ENCODE measurements around the gene RBMS2.

RBMS2 gene

GRCh38 chr12:56522411-56523193 is 982 bp downstream of the RBMS2 start:
- H3K27ac ChIP-seq = peak overlapping the region; percentile 73
- TF ChIP-seq, protein P1, sequence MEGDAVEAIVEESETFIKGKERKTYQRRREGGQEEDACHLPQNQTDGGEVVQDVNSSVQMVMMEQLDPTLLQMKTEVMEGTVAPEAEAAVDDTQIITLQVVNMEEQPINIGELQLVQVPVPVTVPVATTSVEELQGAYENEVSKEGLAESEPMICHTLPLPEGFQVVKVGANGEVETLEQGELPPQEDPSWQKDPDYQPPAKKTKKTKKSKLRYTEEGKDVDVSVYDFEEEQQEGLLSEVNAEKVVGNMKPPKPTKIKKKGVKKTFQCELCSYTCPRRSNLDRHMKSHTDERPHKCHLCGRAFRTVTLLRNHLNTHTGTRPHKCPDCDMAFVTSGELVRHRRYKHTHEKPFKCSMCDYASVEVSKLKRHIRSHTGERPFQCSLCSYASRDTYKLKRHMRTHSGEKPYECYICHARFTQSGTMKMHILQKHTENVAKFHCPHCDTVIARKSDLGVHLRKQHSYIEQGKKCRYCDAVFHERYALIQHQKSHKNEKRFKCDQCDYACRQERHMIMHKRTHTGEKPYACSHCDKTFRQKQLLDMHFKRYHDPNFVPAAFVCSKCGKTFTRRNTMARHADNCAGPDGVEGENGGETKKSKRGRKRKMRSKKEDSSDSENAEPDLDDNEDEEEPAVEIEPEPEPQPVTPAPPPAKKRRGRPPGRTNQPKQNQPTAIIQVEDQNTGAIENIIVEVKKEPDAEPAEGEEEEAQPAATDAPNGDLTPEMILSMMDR (conservative IDR thresholded peaks at IDR 0.05) = no peak

DNA sequence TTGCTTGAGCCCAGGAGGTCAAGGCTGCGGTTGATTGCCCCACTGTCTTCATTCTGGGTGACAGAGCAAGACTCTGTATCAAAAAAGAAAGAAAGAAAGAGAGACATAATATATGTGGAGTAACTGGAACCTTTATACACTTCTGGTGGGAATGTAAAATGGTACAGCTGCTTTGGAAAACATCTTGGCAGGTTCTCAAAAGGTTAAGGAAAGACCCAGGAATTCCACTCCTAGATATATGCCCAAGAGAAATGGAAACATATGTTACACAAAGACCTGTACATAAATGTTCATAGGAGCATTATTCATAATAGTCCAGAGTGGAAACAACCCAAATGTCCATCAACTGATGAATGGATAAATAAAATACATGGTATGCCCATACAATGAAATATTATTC is 7.2 kb downstream of the RBMS2 start:
- H3K27ac ChIP-seq = no peak overlapping the region
- TF ChIP-seq, protein P1 (conservative IDR thresholded peaks at IDR 0.05) = no peak

DNA sequence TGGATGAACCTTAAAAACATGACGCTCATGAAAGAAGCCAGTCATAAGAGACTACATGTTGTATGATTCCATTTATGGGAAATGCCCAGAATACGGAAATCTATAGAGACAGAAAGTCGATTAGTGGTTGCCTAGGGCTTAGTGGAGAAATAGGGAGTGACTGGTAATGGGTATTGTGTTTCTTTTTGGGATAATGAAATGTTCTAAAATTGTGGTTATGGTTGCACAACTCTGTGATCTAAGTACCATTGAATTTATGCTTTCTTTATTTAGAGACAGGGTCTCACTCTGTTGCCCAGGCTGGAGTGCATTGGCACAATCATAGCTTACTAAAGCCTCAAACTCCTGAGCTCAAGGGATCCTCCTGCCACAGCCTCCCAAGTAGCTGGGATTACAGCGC is 8.0 kb downstream of the RBMS2 start:
- H3K27ac ChIP-seq = no peak overlapping the region

DNA sequence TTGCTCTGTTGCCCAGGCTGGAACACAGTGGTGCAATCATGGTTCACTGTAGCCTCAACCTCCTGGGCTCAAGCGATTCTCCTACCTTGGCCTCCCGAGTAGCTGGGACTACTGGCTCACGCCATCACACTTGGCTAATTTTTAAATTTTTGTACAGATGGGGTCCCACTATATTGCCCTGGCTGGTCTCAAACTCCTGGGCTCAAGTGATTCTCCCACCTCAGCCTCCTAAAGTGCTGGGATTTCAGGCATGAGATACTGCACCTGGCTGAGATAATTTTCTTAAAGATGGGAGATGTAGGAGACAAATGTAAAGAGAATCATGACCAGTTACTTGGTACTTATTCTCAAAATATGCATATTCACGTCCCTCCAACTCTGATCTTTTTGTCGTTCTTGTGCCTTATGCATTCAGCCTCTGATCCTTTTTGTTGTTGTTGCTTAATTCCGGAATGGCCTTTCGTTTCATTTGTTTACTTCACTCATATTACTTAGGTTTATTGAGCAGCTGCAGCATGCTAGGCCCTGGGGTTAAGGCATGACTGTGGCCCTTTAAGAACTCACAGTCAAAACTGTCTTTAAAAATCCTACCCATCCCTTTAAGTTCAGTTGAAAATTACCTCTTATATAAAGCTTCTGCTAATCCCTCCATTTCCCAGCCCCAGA is 8.9 kb downstream of the RBMS2 start:
- TF ChIP-seq, protein P1 (conservative IDR thresholded peaks at IDR 0.05) = no peak
- no peak overlapping the region for H3K27ac ChIP-seq

More for the DNA sequence above, 8.0 kb downstream of the RBMS2 start:
- TF ChIP-seq, protein P1 (conservative IDR thresholded peaks at IDR 0.05) = no peak

GRCh38 chr12:56537546-56537945 is 15.9 kb downstream of the RBMS2 start:
- TF ChIP-seq, protein P1 (conservative IDR thresholded peaks at IDR 0.05) = no peak
- no peak overlapping the region for H3K27ac ChIP-seq

DNA sequence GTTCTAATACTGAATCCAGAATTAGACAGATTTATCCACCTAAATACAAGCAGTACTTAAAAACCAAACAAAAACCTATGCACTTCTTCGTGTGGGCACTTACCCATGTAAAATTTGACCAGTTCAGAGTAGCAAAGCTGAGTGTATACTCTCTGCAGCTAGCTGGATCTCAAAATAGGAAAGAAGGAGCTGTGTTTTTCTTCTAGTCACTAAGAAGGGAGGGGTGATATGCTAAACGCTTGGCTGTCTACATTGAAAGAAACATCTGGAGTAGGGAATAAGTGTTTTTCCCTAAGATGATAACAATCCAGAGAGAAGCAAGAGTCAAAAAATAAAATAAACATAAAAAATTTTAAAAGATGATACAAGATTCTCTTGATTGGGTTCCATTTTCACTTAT is 20.0 kb downstream of the RBMS2 start:
- no peak overlapping the region for H3K27ac ChIP-seq
- TF ChIP-seq, protein P1 (conservative IDR thresholded peaks at IDR 0.05) = no peak

GRCh38 chr12:56542164-56542563 is 20.5 kb downstream of the RBMS2 start:
- TF ChIP-seq, protein P1 (conservative IDR thresholded peaks at IDR 0.05) = no peak
- no peak overlapping the region for H3K27ac ChIP-seq
